HG03457 (cell line): ENCODE measurements around the gene SRCIN1.

Experiments used
- ATAC-seq: cut with Tn5 transposase; IDR thresholded peaks from one replicate; pipeline ENCODE4 v1.9.1; 2021; ENCODE audit warnings: moderate number of reproducible peaks; ENCODE audit not compliant: unreplicated experiment

SRCIN1 gene

DNA sequence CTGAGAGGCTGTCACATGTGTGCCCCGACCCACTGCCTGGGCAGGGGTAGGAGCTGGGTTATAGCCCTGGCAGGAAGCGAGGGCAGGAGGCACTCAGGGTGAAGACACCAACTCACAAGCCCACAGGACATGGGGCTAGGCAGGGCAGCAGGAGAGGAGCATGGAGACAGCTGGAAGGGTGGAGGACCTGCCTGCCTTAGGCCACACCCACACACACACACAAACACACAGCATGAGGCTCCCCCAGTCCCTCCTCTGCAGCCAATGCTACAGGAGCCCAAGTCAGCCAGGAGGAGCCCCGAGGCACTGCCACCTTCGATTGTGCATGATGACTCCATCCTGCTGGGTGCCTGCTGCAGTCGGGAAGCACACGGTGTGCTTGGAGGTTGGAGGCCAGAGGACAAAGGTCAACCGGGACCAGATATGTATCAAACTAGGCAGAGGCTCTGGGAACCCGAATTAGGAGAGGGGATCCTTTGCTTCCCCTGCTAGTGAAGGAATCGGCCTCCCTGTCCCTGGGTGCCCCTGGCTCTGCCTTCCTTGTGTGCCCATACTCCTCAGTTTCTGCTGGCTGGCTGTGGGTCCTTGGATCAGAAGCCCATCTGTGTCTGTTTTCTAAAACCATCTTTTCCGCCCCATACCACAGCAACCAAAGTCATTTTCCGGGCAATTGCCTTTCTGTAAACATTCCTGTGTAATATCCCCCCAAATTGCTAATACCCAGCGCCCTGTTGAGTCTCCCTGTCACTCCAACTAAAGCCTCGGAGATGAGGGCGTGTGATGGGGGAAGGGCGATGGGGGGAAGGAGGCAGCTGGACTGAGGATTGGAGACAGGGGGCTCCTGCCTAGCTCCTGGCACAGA is 20.5 kb downstream of the SRCIN1 start:
- ATAC-seq = no peak

DNA sequence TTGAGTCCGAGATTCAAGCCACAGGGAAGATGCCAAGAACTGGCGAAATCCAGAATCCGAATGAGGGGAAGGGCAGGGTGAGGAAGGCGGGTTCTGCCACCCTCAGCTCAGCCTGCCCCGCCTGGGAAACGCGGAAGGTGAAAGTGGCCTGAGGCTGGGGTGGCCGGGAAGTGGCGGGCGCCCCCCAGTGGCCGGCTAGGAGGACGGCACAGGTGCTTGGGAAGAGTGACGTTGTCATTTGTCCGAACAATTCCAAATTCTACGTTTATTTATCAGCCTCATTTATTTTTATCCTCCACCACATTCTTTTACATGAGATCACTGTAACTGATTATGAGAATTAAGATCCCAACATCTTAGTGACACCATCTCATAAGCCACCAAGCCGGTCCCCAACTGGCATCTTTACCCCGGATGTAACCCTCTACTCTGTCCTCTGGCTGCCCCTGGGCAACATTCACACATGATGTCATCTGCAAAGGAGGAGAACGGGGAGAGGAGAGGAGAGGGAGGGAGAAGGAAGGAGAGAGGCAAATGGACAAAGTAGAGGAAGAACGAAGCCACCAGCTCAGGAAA is 21.3 kb downstream of the SRCIN1 start:
- ATAC-seq = no peak

DNA sequence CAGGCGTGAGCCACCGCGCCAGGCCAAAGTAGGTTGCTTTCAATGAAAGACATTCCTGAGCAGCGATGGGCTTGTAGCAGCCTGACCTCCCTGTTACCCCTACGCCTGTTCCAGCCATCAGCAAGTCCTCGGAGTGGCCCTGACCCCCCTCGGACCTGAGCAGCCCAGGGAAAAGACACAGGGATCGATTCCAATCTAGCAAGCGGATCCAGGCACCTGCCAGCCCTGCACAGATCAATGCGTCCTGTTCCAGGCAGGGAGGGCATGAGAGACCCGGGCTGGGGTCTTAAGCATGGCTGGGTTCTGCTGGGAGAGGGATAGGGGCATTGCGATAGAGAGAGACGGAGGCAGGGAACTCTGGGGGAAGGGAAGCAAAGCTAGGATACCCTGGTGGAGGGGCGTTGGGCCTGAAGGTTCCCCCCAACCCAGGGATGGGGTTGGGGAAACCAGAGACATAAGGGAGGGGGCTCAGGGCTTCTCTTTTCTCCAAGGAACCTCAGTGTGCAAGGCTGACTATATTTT is 21.9 kb downstream of the SRCIN1 start:
- ATAC-seq = no peak

DNA sequence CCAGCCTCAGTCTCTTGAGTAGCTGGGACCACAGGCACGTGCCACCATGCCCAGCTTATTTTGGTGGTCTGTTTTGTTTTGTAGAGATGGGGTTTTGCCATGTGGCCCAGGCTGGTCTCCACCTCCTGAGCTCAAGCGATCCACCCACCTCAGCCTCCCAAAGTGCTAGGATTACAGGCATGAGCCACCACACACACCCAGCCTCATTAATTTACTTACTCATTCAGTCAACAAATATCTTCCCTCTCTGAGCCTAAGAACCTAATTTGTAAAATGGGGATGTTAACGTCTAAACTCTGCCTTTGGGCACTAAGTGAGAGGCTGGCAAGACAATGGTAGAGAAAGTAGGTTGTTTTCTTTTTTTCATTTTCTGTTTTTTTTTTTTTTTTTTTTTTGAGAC is 22.6 kb downstream of the SRCIN1 start:
- ATAC-seq = no peak

- ATAC-seq = no peak
Observed at GRCh38 chr17:38582069-38582468, 23.7 kb downstream of the SRCIN1 start.

GRCh38 chr17:38579934-38580333 is 25.8 kb downstream of the SRCIN1 start:
- ATAC-seq = no peak

- ATAC-seq = no peak
Observed at GRCh38 chr17:38579083-38579480, 26.7 kb downstream of the SRCIN1 start.

DNA sequence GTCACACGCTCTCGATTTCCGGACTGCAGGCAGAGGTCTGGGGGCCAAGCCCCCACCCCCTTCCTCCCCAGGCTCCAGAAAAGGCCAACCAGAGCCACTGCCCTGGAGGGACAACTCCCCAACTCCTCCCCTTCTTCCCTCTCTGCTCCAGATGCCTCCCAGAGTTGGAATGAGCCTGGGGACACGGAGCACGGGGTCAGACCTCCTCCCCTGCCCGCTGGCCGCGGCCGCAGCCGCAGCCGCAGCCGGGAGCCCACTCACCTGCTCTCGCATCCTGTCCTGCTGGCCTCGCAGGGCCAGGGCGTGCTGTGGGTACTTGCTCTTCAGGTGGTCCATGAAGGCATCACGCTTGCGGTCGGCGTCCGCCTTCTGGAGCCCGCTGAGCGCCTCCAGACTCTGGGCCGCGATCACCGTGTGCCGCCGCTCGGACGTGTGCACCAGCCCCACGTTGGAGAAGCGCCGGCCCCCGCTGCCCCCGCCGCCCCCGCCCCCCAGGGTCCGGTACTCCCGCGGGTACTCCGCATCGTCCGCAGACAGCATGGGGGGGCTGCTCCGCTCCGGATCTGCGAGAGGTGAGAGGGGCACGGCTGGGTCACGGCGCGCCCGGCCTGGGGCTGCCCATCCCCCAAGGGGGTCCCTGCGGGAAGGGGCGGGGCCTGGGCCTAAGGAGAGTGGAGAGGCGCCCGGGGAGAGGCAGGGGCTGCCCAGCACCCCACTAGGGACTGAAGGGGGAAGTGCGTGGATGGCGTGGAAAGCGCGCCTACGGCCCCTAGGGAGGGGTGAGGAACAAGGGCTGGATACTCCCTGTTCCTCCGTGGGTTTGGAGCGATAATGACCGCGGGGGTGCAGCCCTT is 27.3 kb downstream of the SRCIN1 start:
- no peak for ATAC-seq

DNA sequence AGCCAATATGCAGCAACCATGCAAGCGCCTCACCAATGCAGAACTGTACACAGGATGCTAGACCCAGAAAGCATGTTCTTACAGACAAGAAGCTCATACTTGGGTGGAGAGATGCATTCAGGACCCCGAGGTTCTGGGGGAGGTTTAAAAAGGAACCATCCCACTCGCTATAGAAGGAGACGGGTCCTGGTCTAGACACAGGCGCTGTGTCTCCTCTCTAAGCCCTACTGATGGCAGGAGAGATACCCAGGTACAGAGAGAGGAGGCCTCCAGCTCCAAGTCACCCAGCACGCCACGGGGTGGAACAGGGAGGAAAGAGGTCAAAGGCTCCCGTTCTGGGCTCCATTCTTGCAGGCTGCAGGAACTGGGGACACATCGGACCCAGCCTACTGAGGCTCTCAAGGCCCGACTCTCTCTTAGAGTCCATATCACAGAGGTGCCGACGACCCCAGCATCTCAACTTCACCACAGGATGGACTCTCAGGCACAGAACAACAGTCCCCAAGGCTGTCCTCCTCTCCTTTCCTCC is 28.0 kb downstream of the SRCIN1 start:
- no peak for ATAC-seq

DNA sequence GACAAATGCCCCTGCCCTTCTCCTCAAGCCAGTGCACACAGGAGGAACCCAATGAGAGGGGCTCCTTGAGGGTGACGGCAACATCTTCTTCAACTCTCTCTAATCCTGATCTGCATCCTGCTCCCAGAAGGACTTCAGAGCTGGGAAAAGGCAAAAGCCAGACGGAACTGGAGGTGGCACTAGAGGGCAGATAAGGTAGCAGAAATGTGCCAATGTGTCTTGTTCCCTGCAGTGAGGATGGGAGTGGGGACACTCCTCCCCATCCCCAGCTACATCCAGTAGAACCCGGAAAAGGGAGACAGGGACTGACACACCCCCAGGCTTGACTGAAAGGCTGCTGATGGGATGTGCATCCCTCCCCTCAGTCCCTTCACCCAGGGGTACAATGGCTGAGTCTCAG is 28.5 kb downstream of the SRCIN1 start:
- no peak for ATAC-seq

GRCh38 chr17:38575781-38576180 is 30.0 kb downstream of the SRCIN1 start:
- no peak for ATAC-seq

DNA sequence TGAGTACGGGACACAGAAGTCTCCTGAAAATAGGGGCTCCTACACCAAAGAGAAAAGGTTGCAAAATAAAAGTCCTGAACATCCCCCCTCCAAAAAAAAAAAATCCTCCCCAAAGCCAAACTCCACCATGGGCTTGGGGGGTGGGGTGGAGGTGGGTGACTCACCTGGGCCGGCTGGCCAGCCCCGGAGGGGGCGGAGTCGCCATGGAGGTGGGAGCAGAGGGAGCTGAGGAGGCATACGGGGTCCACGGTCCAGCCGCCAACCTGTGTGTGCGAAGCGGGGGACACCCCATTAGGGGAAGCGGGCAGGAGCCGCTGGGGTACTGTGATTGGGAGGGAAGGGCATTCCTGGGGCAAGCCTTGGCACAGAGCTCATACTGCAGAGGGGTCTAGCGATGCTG is 31.0 kb downstream of the SRCIN1 start:
- no peak for ATAC-seq

DNA sequence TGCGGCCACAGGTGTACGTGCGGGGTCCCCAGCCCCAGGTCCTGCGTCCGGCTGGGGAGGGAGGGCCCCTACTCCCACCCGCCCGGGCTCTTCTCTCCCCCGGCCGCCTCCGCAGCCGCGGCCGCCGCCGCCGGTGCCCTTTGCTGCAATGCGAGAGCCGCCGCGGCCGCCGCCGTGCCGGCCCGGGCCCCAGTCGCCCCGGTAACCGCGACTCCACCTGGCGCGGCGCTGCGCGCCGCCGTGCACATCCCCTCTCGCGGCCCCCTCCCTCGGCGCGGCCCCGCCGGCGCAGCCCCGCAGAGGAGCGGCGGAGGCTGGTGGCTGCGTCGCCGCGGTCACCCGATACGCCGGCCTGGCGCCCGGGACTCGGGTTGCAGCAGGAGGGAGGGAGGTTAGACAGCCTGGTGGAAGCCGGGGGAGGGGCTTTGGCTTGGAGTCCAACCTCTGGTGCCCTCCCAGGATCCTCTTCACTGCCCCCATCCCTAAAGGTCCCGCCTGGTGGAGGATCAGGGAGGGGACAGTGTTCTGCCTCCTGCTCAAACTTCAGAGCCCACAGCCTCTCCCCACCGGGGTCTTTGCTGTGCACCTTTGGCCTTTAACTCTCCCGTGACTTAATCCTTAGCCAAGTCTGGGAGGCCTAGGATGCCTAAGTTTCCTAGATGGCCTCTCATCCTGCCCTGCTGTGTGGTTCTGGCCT is 32.9 kb downstream of the SRCIN1 start:
- ATAC-seq = no peak

DNA sequence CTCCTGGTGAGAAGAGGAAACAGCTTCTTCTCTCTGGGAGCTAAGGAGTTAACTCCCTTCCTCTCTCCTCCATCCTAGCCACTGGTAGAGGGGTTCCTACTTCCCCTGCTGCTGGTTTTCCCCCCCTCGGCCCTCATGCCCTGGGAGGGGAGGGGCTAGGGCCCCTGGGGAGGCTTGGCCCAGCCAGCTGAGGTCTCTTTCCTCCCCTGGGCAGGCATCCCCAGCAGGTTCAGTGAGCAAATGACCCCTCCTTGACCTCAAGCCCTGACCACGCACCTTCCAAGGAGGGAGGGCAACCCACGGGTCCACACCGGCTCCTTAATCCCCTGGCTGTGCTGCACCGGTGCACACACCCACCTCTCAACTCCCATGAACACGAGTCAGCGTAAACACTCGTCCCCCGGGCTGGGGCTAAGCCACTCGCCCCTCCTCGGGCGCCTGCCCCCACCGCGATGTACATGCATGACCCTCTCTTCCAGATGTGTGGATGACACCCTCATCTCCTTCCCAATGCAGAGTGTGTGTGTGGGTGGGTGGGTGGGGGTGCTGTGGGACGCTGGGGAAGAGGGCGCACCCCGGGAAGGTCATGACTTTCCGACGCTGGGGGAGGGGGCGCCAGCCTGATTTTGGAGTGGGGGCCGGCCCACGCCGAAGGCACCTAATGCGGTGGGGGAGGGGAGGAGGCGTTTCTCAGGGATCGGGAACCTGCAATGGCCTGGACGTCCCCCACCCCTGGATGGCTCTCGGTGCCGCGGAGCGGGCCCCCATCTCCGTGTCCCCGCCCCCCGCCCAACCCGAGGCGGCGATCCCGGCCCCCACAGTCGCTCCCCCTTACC is 33.7 kb downstream of the SRCIN1 start:
- ATAC-seq = no peak

DNA sequence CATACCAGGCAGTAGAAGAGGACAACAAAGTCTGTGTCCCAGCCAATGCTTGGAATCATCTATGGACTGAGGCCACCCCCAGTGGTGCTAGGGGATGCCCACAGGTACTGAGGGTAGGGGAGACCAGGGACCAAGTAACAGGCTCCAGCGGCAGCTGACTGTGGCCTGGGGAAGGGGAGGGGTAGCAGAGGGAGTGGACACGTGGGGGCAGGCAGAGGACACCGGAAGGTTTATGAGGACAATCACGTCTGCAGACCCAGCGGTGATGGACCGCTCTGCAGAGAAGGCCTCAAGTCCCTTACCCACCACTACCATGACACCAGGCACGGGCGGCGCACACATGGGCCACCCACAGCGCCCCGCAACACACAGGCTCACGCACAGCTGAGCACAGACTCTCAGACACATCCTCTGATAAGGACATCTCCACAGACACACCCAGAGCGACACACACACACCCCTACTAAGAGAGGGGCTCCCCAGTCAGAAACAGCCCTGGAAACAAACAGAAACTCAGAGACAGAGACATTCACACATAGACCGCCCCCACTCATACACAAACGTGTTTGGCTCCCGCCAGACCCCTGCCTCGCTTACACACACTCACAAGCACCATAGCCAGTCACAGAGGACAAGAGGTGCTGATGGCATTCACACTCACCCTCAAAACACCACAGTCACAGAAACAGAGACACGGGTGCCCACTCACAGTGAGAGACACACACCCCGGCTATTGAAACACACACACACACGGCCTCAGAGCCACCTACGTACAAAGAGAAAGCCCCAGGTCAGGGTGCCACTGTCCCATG is 35.8 kb downstream of the SRCIN1 start:
- ATAC-seq = no peak

- no peak for ATAC-seq
Observed at GRCh38 chr17:38568845-38569510, 36.8 kb downstream of the SRCIN1 start.

GRCh38 chr17:38568274-38568673 is 37.5 kb downstream of the SRCIN1 start:
- no peak for ATAC-seq

DNA sequence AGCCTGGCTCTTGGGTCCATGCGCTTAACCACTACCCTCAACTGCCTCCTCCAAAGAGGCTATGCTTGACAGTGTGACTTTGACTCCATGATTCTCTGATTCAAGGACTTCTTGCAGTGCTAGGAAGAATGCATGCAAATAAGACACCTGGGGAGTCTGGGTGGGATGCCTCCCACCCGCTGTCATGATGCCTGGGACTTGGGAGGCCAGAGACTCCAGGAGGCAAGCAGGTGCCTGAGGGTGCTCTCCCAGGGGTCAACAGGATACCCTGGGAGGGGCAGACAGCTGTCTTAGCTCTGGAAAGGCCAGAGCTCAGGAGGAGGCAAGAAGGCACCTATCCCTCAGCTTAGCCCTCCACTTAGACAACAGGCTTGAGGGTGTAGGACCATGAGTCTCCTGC is 38.4 kb downstream of the SRCIN1 start:
- no peak for ATAC-seq
